GM18909 (cell line): ENCODE data around the gene ERG28.
"Not testable (repeated sequence)": the region's sequence is repeated elsewhere in the genome, so short reads cannot be mapped to it uniquely, and the experiment has no call there.

Experiments used
- ATAC-seq: cut with Tn5 transposase; IDR thresholded peaks from one replicate; pipeline ENCODE4 v1.9.1; 2021; ENCODE audit warnings: mild to moderate bottlenecking; ENCODE audit not compliant: unreplicated experiment, poor library complexity

Gene ERG28

GRCh38 chr14:75660630-75661498 is at the start of gene ERG28, which contains the start of gene TTLL5:
Gene ERG28 (minus strand): TSS chr14:75660876. CDS start chr14:75657502, 3,374 bp downstream.
Gene TTLL5 (plus strand): TSS chr14:75661246. CDS start chr14:75663150, 1,904 bp downstream.
- peak; percentile 97 for ATAC-seq

- ATAC-seq = no peak
These were observed 48.6 kb upstream of the ERG28 start for GRCh38 chr14:75709207-75709812.

- no peak for ATAC-seq
These were observed 44.3 kb upstream of the ERG28 start for GRCh38 chr14:75705014-75705413.

- no peak for ATAC-seq
These were observed 42.8 kb upstream of the ERG28 start for GRCh38 chr14:75703467-75703866.

- ATAC-seq = no peak
These were observed 42.1 kb upstream of the ERG28 start for GRCh38 chr14:75702616-75703261.

GRCh38 chr14:75702122-75702521 is 41.4 kb upstream of the ERG28 start:
- no peak for ATAC-seq

GRCh38 chr14:75700295-75700694 is 39.6 kb upstream of the ERG28 start:
- no peak for ATAC-seq

GRCh38 chr14:75699331-75699730 is 38.7 kb upstream of the ERG28 start:
- no peak for ATAC-seq

- no peak for ATAC-seq
These were observed 37.2 kb upstream of the ERG28 start for GRCh38 chr14:75697918-75698317.

- ATAC-seq = no peak
These were observed 36.7 kb upstream of the ERG28 start for GRCh38 chr14:75697386-75697785.

GRCh38 chr14:75695025-75695424 is 34.3 kb upstream of the ERG28 start:
- not testable (repeated sequence) for ATAC-seq

- no peak for ATAC-seq
These were observed 29.3 kb upstream of the ERG28 start for GRCh38 chr14:75690010-75690409.

GRCh38 chr14:75689012-75689411 is 28.3 kb upstream of the ERG28 start:
- ATAC-seq = no peak

GRCh38 chr14:75685910-75686309 is 25.2 kb upstream of the ERG28 start:
- no peak for ATAC-seq

GRCh38 chr14:75675265-75675960 is 14.7 kb upstream of the ERG28 start:
- ATAC-seq = no peak

GRCh38 chr14:75673345-75674035 is 12.8 kb upstream of the ERG28 start:
- ATAC-seq = peak; percentile 57

- no peak for ATAC-seq
These were observed 12.0 kb upstream of the ERG28 start for GRCh38 chr14:75672605-75673192.

- ATAC-seq = no peak
These were observed 6.6 kb upstream of the ERG28 start for GRCh38 chr14:75667099-75667765.

GRCh38 chr14:75662966-75663365 is 2.3 kb upstream of the ERG28 start:
- no peak for ATAC-seq
